ENCODE data around the gene USP47. TPM values are rescaled to one million over a fixed set of nuclear protein-coding genes. Genes with fewer than 3 reads are reported as not detected.

USP47 gene
- total and polyA plus RNA-seq, 8 donors = 40.9 to 127 (median 108) TPM

DNA sequence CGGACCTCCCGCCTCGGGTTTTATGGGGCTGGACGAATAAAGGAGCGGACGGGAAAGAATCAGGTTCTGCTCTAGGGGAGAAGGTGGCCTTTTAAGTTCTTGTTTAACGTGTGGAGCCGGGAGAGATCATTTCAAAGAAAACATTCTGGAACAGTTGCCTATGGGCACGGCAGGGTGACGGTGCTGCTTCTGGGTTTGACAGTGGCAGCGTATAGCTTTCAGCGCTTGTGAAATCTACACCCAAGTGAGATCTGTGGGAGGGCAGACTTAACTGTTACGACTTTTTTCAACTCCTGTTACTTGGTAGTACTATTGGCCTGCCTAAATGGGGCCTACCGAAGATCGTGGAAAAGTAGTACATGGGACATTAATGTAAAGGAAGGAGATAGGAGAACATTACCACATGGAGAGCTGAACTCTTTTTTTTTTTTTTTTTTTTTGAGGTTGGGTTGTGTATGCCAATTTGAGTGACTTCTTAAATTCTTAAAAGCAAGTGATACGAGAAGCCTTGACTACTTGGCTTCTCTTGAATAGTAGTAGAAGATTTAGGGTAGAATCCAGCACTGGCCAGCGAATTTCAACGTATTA is 743 bp downstream of the USP47 start:
- intact Hi-C loops (cut with DNase I) = no loop called here
- Histone ChIP-seq H3K27ac (peak overlapping the region; percentile 97 to 99), H3K27me3 (no peaks in the 10 kb centered on the region), H3K36me3 (no peaks in the 10 kb centered on the region), H3K9me3 (no peaks in the 10 kb centered on the region), H3K4me3 (peak overlapping the region; percentile 77 to 80), H3K4me1 (peaks cover 22 to 52% of the 10 kb centered on the region in 2 donors)
- TF ChIP-seq, protein P1, sequence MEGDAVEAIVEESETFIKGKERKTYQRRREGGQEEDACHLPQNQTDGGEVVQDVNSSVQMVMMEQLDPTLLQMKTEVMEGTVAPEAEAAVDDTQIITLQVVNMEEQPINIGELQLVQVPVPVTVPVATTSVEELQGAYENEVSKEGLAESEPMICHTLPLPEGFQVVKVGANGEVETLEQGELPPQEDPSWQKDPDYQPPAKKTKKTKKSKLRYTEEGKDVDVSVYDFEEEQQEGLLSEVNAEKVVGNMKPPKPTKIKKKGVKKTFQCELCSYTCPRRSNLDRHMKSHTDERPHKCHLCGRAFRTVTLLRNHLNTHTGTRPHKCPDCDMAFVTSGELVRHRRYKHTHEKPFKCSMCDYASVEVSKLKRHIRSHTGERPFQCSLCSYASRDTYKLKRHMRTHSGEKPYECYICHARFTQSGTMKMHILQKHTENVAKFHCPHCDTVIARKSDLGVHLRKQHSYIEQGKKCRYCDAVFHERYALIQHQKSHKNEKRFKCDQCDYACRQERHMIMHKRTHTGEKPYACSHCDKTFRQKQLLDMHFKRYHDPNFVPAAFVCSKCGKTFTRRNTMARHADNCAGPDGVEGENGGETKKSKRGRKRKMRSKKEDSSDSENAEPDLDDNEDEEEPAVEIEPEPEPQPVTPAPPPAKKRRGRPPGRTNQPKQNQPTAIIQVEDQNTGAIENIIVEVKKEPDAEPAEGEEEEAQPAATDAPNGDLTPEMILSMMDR (IDR thresholded peaks at IDR 0.05) = no peak
- peak; percentile 78 for ATAC-seq
- peak in 3 of 4 donors; percentile 64 to 82 (median 76) for DNase-seq

DNA sequence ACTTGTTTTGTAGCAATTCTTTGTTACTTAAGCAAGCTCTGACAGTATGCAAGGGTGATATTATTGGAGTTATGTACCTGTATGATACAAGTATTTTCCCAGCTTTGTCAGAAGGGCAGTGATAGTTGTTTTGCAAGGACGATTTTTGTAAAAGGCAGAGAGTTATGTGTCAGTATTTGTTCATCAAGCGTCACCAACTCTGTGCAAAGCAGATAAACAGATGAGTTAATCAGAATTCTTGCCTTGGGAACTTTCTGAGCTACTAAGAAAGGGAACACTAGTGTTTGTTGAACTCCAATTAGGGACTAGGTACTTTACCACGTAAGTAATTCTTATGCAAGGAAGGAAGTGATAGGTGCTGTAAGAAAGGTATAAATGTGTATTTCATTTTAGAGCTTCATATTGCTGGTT is 1.4 kb downstream of the USP47 start:
- Histone ChIP-seq H3K4me1 (peaks cover 22 to 59% of the 10 kb centered on the region in 2 donors), H3K27ac (peak overlapping the region; percentile 97 to 99), H3K36me3 (no peaks in the 10 kb centered on the region), H3K27me3 (no peaks in the 10 kb centered on the region), H3K4me3 (peak overlapping the region; percentile 77 to 80), H3K9me3 (no peaks in the 10 kb centered on the region)
- peak in 2 of 4 donors; percentile 20 to 52 for DNase-seq
- TF ChIP-seq, protein P1 (IDR thresholded peaks at IDR 0.05) = no peak
- ATAC-seq = peak; percentile 23
- intact Hi-C loops (cut with DNase I) = no loop called here

DNA sequence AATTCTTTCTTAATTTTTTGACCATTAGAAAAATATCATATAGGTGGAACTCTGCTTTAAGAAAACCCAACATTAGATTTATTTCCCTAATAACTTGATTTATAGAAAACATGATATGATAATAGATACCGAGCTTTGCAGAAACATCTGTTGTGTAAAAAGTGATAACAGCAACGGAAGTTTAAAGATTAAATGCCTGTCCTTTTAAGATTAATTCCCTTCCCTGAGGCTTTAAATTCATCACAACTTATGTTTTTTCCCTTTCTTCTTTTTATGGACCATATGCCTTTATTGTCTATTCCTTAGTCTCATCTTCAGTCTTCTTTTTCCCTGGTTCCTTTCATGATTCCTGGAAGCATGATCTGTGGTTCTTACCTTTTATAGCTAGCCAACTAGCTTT is 1.9 kb downstream of the USP47 start:
- DNase-seq = no peak
- Histone ChIP-seq H3K4me3 (peak overlapping the region; percentile 77 to 80), H3K9me3 (no peaks in the 10 kb centered on the region), H3K27ac (peak overlapping the region; percentile 97 to 99), H3K4me1 (peaks cover 22 to 63% of the 10 kb centered on the region in 2 donors), H3K27me3 (no peaks in the 10 kb centered on the region), H3K36me3 (no peaks in the 10 kb centered on the region)
- intact Hi-C loops (cut with DNase I) = no loop called here
- ATAC-seq = no peak
- TF ChIP-seq, protein P1 (IDR thresholded peaks at IDR 0.05) = no peak

DNA sequence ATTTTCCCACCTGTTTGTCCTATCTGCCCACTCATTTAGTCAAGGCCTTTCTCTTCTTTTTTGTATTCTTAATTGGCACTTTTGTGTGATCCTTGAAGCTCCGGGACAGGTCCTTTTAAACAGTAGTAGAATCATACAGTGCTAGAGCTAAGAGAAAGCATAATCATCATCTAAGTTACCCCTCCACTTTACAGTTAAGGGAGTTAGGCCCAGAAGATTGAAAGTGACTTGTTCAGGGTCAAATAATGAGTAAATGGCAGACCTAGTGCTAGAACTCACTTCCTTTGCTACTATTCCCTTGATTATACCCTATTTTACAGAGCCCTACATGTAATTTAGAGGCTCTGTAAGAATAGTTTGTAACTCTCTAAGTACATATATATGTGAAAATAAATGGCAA is 2.5 kb downstream of the USP47 start:
- no peaks in the 10 kb centered on the region for H3K27me3 ChIP-seq
- no peak for DNase-seq
- intact Hi-C loops (cut with DNase I) = no loop called here
- TF ChIP-seq, protein P1 (IDR thresholded peaks at IDR 0.05) = no peak
- H3K4me1 ChIP-seq = peaks cover 26 to 69% of the 10 kb centered on the region in 2 donors
- H3K27ac ChIP-seq = peak overlapping the region; percentile 97 to 99
- no peak for ATAC-seq
- H3K4me3 ChIP-seq = peak overlapping the region in 1 of 2 donors; percentile 80
- H3K36me3 ChIP-seq = no peaks in the 10 kb centered on the region
- H3K9me3 ChIP-seq = no peaks in the 10 kb centered on the region

DNA sequence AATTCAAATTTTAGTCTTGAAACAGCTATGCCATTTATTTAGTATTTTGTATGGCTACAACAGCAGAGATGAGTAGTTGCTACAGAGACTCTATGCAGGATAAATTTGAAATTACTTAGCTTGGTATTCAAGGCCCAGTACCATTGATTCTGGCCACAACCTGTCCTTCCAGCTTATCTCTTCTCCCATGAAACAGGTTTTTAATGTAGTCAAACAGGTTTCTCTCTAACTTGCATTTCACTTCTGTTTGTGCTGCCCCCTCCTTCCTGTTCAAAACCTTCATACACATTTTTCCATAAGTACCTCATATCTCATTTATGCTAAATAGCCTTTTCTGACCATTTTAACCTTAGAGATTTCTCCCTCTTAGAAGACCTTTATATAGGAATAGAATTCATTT is 3.3 kb downstream of the USP47 start:
- ATAC-seq (no peak), DNase-seq (peak in 1 of 4 donors; percentile 73)
- H3K9me3 ChIP-seq = no peaks in the 10 kb centered on the region
- H3K4me1 ChIP-seq = peaks cover 33 to 77% of the 10 kb centered on the region in 2 donors
- H3K27ac ChIP-seq = peak overlapping the region; percentile 35 to 97
- H3K4me3 ChIP-seq = no peak overlapping the region
- H3K36me3 ChIP-seq = no peaks in the 10 kb centered on the region
- H3K27me3 ChIP-seq = no peaks in the 10 kb centered on the region
- TF ChIP-seq, protein P1 (IDR thresholded peaks at IDR 0.05) = no peak
- intact Hi-C loops (cut with DNase I) = no loop called here
